DMS53 (cell line): ENCODE data around the gene ACBD7.

Experiments
- DNase-seq: peaks from one replicate; lab custom pipeline; 2025; lab: John Stamatoyannopoulos, UW

ACBD7 gene

GRCh38 chr10:15088428-15089261, at the start of gene ACBD7:
TSS of gene ACBD7 (minus strand) at chr10:15088776. CDS start at chr10:15088728, 48 bp downstream.
- peak; percentile 98 for DNase-seq

- no peak for DNase-seq
These were observed 49.1 kb upstream of the ACBD7 start for GRCh38 chr10:15137636-15138035.

- no peak for DNase-seq
These were observed 48.4 kb upstream of the ACBD7 start for GRCh38 chr10:15137036-15137359.

GRCh38 chr10:15136129-15137035, 47.8 kb upstream of the ACBD7 start:
- DNase-seq: no peak

GRCh38 chr10:15131330-15131729, 42.8 kb upstream of the ACBD7 start:
- no peak for DNase-seq

- DNase-seq: no peak
These were observed 36.3 kb upstream of the ACBD7 start for GRCh38 chr10:15124908-15125307.

GRCh38 chr10:15124190-15124589, 35.6 kb upstream of the ACBD7 start:
- DNase-seq: no peak

- DNase-seq: no peak
These were observed 35.2 kb upstream of the ACBD7 start for GRCh38 chr10:15123749-15124184.

GRCh38 chr10:15122477-15123030, 34.0 kb upstream of the ACBD7 start:
- no peak for DNase-seq

- DNase-seq: no peak
These were observed 33.1 kb upstream of the ACBD7 start for GRCh38 chr10:15121707-15122106.

- DNase-seq: no peak
These were observed 31.9 kb upstream of the ACBD7 start for GRCh38 chr10:15120523-15120922.

GRCh38 chr10:15118615-15119014, 30.0 kb upstream of the ACBD7 start:
- DNase-seq: no peak

GRCh38 chr10:15116225-15116624, 27.6 kb upstream of the ACBD7 start:
- no peak for DNase-seq

GRCh38 chr10:15113766-15114165, 25.2 kb upstream of the ACBD7 start:
- no peak for DNase-seq

- DNase-seq: peak; percentile 16
These were observed 24.1 kb upstream of the ACBD7 start for GRCh38 chr10:15112657-15113056.

GRCh38 chr10:15106352-15107013, 17.9 kb upstream of the ACBD7 start:
- peak; percentile 84 for DNase-seq

GRCh38 chr10:15103513-15103912, 14.9 kb upstream of the ACBD7 start:
- DNase-seq: no peak

- DNase-seq: no peak
These were observed 11.3 kb upstream of the ACBD7 start for GRCh38 chr10:15099886-15100285.

- DNase-seq: peak; percentile 99
These were observed 8.6 kb upstream of the ACBD7 start, which contains the start of gene RPP38 for GRCh38 chr10:15097011-15097812. TSS of gene RPP38 (plus strand) at chr10:15097355. CDS start at chr10:15103315, 5,960 bp downstream.

GRCh38 chr10:15096661-15097010, 8.1 kb upstream of the ACBD7 start:
- peak; percentile 67 for DNase-seq

- no peak for DNase-seq
These were observed 4.4 kb upstream of the ACBD7 start for GRCh38 chr10:15092855-15093408.
